A549 (cell line): ENCODE results near the gene HLA-DMA. TPM values are rescaled to one million over a fixed set of nuclear protein-coding genes. Genes with fewer than 3 reads are reported as not detected.

Experiments used
- ATAC-seq, 2 experiments: fragments of 200-7000 bp in 1 of 2; fragments of >200 bp in 1 of 2; cut with Nextera tagmentation in 1 of 2; cut with Tn5 transposase in 1 of 2; 3 replicates each; pipeline versions ENCODE4 v1.8.0 to v1.9.1; 2018 to 2020; ENCODE audit warnings: mild to moderate bottlenecking in 1 of 2, moderate library complexity in 1 of 2
- CTCF ChIA-PET: fragments of 300-600 bp; sonication (Branson Sonifier 250); formaldehyde crosslinking; extraction: SDS; loops from one replicate; lab custom pipeline; 2021; ENCODE audit warnings: antibody characterized with exemption, inconsistent platforms; lab: Yijun Ruan, JAX
- POLR2A ChIA-PET: fragments of 350-600 bp; formaldehyde crosslinking; extraction: SDS; loops from one replicate; lab custom pipeline; 2021; ENCODE audit warnings: antibody characterized with exemption, inconsistent platforms; lab: Yijun Ruan, JAX
- DNase-seq, 2 experiments: peaks; one replicate each; pipeline versions ENCODE4 v3.0.0 to v3.0.0-alpha.2; 2011 to 2016; ENCODE audit warnings: low read depth in 1 of 2, low spot score in 1 of 2
- FAIRE-seq: peaks from 2 replicates; lab custom pipeline; 2011; peaks lifted over from hg19 to GRCh38; lab: Jason Lieb, UNC
- H3K27ac ChIP-seq, 2 experiments: fragments of >200 bp; sonication (Bioruptor Twin); formaldehyde crosslinking; 3 replicates each; pipeline ENCODE4 v1.5.1; 2016 to 2017
- H3K4me1 ChIP-seq: fragments of >200 bp; sonication (Bioruptor Twin); formaldehyde crosslinking; 3 replicates; pipeline ENCODE4 v1.6.1; 2016
- H3K4me2 ChIP-seq: fragments of >200 bp; sonication (Bioruptor Twin); formaldehyde crosslinking; 3 replicates; pipeline ENCODE4 v1.6.1; 2016
- H3K4me3 ChIP-seq: fragments of >200 bp; sonication (Bioruptor Twin); formaldehyde crosslinking; 3 replicates; pipeline ENCODE4 v1.5.1; 2016
- H3K9me3 ChIP-seq: fragments of >200 bp; sonication (Bioruptor Twin); formaldehyde crosslinking; 3 replicates; pipeline ENCODE4 v1.6.1; 2016
- BHLHE40 ChIP-seq: IDR thresholded peaks from 2 replicates; pipeline ENCODE4 v1.6.1; 2012; ENCODE audit warnings: low read depth, low read length, inconsistent platforms
- CEBPB ChIP-seq, 2 experiments: fragments of >200 bp in 1 of 2; sonication (Bioruptor Twin) in 1 of 2; formaldehyde crosslinking in 1 of 2; IDR thresholded peaks; 2 replicates each; pipeline ENCODE4 v1.6.1; 2012 to 2016
- CTCF ChIP-seq: fragments of >200 bp; sonication (Bioruptor Twin); formaldehyde crosslinking; IDR thresholded peaks from 3 replicates; pipeline ENCODE4 v1.5.1; 2016
- EHF ChIP-seq: fragments of 250-450 bp; sonication (Bioruptor Pico); IDR thresholded peaks from 2 replicates; pipeline ENCODE4 v1.5.0; 2020; ENCODE audit warnings: mild to moderate bottlenecking
- EHMT2 ChIP-seq: fragments of 200-600 bp; sonication (generic); IDR thresholded peaks from 2 replicates; pipeline ENCODE4 v1.6.1; 2016; ENCODE audit warnings: antibody characterized with exemption, low read depth, mild to moderate bottlenecking, moderate library complexity
- FOSL2 ChIP-seq, 2 experiments: fragments of 450-650 bp in 1 of 2; fragments of >200 bp in 1 of 2; sonication (Bioruptor Twin) in 1 of 2; formaldehyde crosslinking; IDR thresholded peaks; 2 replicates each; pipeline versions ENCODE4 v1.5.0 to v1.6.1; 2016 to 2020; ENCODE audit warnings: mild to moderate bottlenecking in 1 of 2, moderate library complexity in 1 of 2
- FOXS1 ChIP-seq: fragments of 250-450 bp; sonication (Bioruptor Pico); IDR thresholded peaks from 2 replicates; pipeline ENCODE4 v1.5.0; 2020; ENCODE audit warnings: mild to moderate bottlenecking, moderate library complexity
- GATA3 ChIP-seq: IDR thresholded peaks from 2 replicates; pipeline ENCODE4 v1.6.1; 2012; ENCODE audit warnings: borderline replicate concordance
- HOXA7 ChIP-seq: fragments of 250-450 bp; sonication (Bioruptor Pico); IDR thresholded peaks from 2 replicates; pipeline ENCODE4 v1.5.0; 2020; ENCODE audit warnings: mild to moderate bottlenecking, moderate library complexity
- HOXB13 ChIP-seq: fragments of 250-450 bp; sonication (Bioruptor Pico); IDR thresholded peaks from 2 replicates; pipeline ENCODE4 v1.5.0; 2020; ENCODE audit warnings: low read depth, mild to moderate bottlenecking, moderate library complexity
- JUN ChIP-seq, 2 experiments: fragments of >200 bp; sonication (Bioruptor Twin); formaldehyde crosslinking; IDR thresholded peaks; 2 replicates in 1 of 2; 3 replicates in 1 of 2; pipeline ENCODE4 v1.6.1; 2016 to 2017
- NFE2L2 ChIP-seq: fragments of 150-350 bp; conservative IDR thresholded peaks from 2 replicates; pipeline ENCODE4 v1.6.1; 2014; ENCODE audit warnings: low read length
- PHF8 ChIP-seq: fragments of 200-600 bp; sonication (generic); IDR thresholded peaks from 2 replicates; pipeline ENCODE4 v1.6.1; 2016; ENCODE audit warnings: low read depth, mild to moderate bottlenecking, antibody characterized with exemption, moderate library complexity, borderline replicate concordance
- RARB ChIP-seq: fragments of 250-450 bp; sonication (Bioruptor Pico); IDR thresholded peaks from 2 replicates; pipeline ENCODE4 v1.8.0; 2021; ENCODE audit warnings: mild to moderate bottlenecking, moderate library complexity
- RCOR1 ChIP-seq: fragments of 150-350 bp; IDR thresholded peaks from 2 replicates; pipeline ENCODE4 v1.6.1; 2014; ENCODE audit warnings: antibody characterized with exemption, low read length, low read depth
- RNF2 ChIP-seq: fragments of 200-600 bp; sonication (generic); IDR thresholded peaks from 2 replicates; pipeline ENCODE4 v1.6.1; 2016; ENCODE audit warnings: low read depth, mild to moderate bottlenecking, antibody characterized with exemption, moderate library complexity, borderline replicate concordance
- USF2 ChIP-seq: fragments of 450-650 bp; IDR thresholded peaks from 2 replicates; pipeline ENCODE4 v1.6.1; 2014; ENCODE audit warnings: antibody characterized with exemption
- ZNF302 ChIP-seq: fragments of 250-450 bp; sonication (Bioruptor Pico); IDR thresholded peaks from 2 replicates; pipeline ENCODE4 v1.9.0; 2021; ENCODE audit warnings: inconsistent platforms, mild to moderate bottlenecking, moderate library complexity
- WGBS: methylation state at CpG from one replicate; pipeline ENCODE4 v1.1.6; 2017; ENCODE audit errors: missing lambda C conversion rate; 5-methylcytosine and 5-hydroxymethylcytosine counted together
- polyA plus RNA-seq, 4 experiments: library from polyadenylated mRNA; depleted of rRNA in 3 of 4; stranded (reverse); fragments of >200 nt; fragmentation: RNase III in 1 of 4; extraction: RNeasy Plus Mini Kit Qiagen cat#74134 plus additional on column Dnase treatment in 1 of 4; gene quantifications; 2 replicates in 3 of 4; 3 replicates in 1 of 4; pipeline ENCODE4 v1.2.3, GENCODE V29; 2011 to 2017

Gene HLA-DMA
- polyA plus RNA-seq, 2 of the 4 experiments (the other 2 are of a cell fraction) = 2.5 to 5.6 TPM

GRCh38 chr6:32906539-32906938 is 46.4 kb downstream of the HLA-DMA start:
- ATAC-seq (no peak; a peak in 1 of 6 replicates), FAIRE-seq (no peak), DNase-seq (no peak)
- POLR2A ChIA-PET = no interaction called here
- H3K4me1 ChIP-seq = peaks cover 71% of the 10 kb centered on the region
- no peak overlapping the region for H3K4me3 ChIP-seq
- H3K9me3 ChIP-seq = no peaks in the 10 kb centered on the region
- CTCF ChIA-PET = interaction anchor here (1.0 to 1.1 kb wide), 3 partner anchors 8 to 27 kb away, joined by 3 to 4 read pairs (median 4); no protein-coding TSS in a partner anchor
- TF ChIP-seq RCOR1 (no peak), GATA3 (peak; percentile 52; the same call in 1 of the 2 replicates), JUN (IDR thresholded peaks at IDR 0.05) (no peak), CEBPB (IDR thresholded peaks at IDR 0.05) (peak; percentile 18 to 84; a peak in 3 of 4 replicates), EHF (CRISPR knock-in tag) (no peak), CTCF (no peak), EHMT2 (no peak), PHF8 (no peak), ZNF302 (no peak)
- H3K4me2 ChIP-seq = peak overlapping the region; percentile 53
- peak overlapping the region; percentile 41 to 70; a peak in 5 of 6 replicates for H3K27ac ChIP-seq
- 6% methylated on average over 1 of the region's 1 CpG for WGBS

- FAIRE-seq (no peak), ATAC-seq (no peak)
- no peak overlapping the region for H3K4me3 ChIP-seq
- H3K4me2 ChIP-seq = peak overlapping the region; percentile 53
- POLR2A ChIA-PET = interaction anchor here (0.6 to 1.0 kb wide), 3 partner anchors 38 to 144 kb away, joined by 3 to 5 read pairs (median 5); no protein-coding TSS in a partner anchor
- H3K27ac ChIP-seq = peak overlapping the region; percentile 55 to 70; a peak in 5 of 6 replicates
- CTCF ChIA-PET = interaction anchor here (0.8 to 3.3 kb wide), 7 partner anchors 11 to 80 kb away, joined by 3 to 10 read pairs (median 4); partner anchors contain the start of gene TAP2
- H3K9me3 ChIP-seq = no peaks in the 10 kb centered on the region
- TF ChIP-seq RARB = no peak
- no peak for TF ChIP-seq NFE2L2
- TF ChIP-seq FOXS1 (CRISPR knock-in tag) = no peak
- no peak for TF ChIP-seq CTCF
- no peak for TF ChIP-seq BHLHE40
- no peak for TF ChIP-seq HOXA7
- no peak for TF ChIP-seq RNF2
- TF ChIP-seq USF2 = no peak
- no peak for TF ChIP-seq EHF (CRISPR knock-in tag)
- TF ChIP-seq FOSL2 (IDR thresholded peaks at IDR 0.05) = no peak
- TF ChIP-seq FOSL2 (CRISPR knock-in tag; IDR thresholded peaks at IDR 0.05) = no peak
- TF ChIP-seq, all 56 proteins: peak for 0
- 52% methylated on average over 2 of the region's 2 CpGs for WGBS
- peaks cover 69% of the 10 kb centered on the region for H3K4me1 ChIP-seq
- DNase-seq = no peak
Observed at GRCh38 chr6:32905078-32905477, 47.8 kb downstream of the HLA-DMA start.

GRCh38 chr6:32903952-32904351 is 48.9 kb downstream of the HLA-DMA start:
- Histone ChIP-seq H3K4me3 (no peak overlapping the region), H3K9me3 (no peaks in the 10 kb centered on the region), H3K4me2 (peak overlapping the region; percentile 53; the same call in 2 of the 3 replicates), H3K4me1 (peaks cover 59% of the 10 kb centered on the region), H3K27ac (no peak overlapping the region)
- ATAC-seq = no peak
- DNase-seq = no peak
- no peak for TF ChIP-seq HOXB13
- CTCF ChIA-PET = interaction anchor here (0.8 to 3.3 kb wide), 8 partner anchors 10 to 82 kb away, joined by 3 to 10 read pairs (median 4); partner anchors contain the start of gene HLA-DMA
- FAIRE-seq = no peak
- POLR2A ChIA-PET = interaction anchor here (1.0 kb wide), 1 partner anchor 68 kb away, joined by 5 read pairs; no protein-coding TSS in a partner anchor

Other genes with a start within 250 kb of the HLA-DMA start
- gene HLA-DQA2, start 211.7 kb downstream of the HLA-DMA start, polyA plus RNA-seq (2011; rRNA removed) = not detected in 2 replicates
- gene HLA-DQA2, start 211.7 kb downstream of the HLA-DMA start, polyA plus RNA-seq (2017; fragmentation: RNase III; extraction: RNeasy Plus Mini Kit Qiagen cat#74134 plus additional on column Dnase treatment) = not detected in 3 replicates
- not detected in 2 replicates for gene HLA-DQB2, start 189.6 kb downstream of the HLA-DMA start, polyA plus RNA-seq (2011; rRNA removed)
- not detected in 3 replicates for gene HLA-DQB2, start 189.6 kb downstream of the HLA-DMA start, polyA plus RNA-seq (2017; fragmentation: RNase III; extraction: RNeasy Plus Mini Kit Qiagen cat#74134 plus additional on column Dnase treatment)
- gene HLA-DOB, start 136.1 kb downstream of the HLA-DMA start, polyA plus RNA-seq (2011; rRNA removed) = 0.10 and 0.11 TPM in 2 replicates
- gene HLA-DOB, start 136.1 kb downstream of the HLA-DMA start, polyA plus RNA-seq (2017; fragmentation: RNase III; extraction: RNeasy Plus Mini Kit Qiagen cat#74134 plus additional on column Dnase treatment) = 0.07 to 0.12 TPM (median 0.08 TPM) in 3 replicates
- gene TAP2, start 114.4 kb downstream of the HLA-DMA start, polyA plus RNA-seq (2011; rRNA removed) = 11.4 and 12.1 TPM in 2 replicates
- 15.9 to 18.4 TPM (median 16.5 TPM) in 3 replicates for gene TAP2, start 114.4 kb downstream of the HLA-DMA start, polyA plus RNA-seq (2017; fragmentation: RNase III; extraction: RNeasy Plus Mini Kit Qiagen cat#74134 plus additional on column Dnase treatment)
- gene PSMB8, start 109.0 kb downstream of the HLA-DMA start, polyA plus RNA-seq (2011; rRNA removed) = 18.7 and 20.2 TPM in 2 replicates
- 14.6 to 16.6 TPM (median 15.9 TPM) in 3 replicates for gene PSMB8, start 109.0 kb downstream of the HLA-DMA start, polyA plus RNA-seq (2017; fragmentation: RNase III; extraction: RNeasy Plus Mini Kit Qiagen cat#74134 plus additional on column Dnase treatment)
- 21.2 and 28.2 TPM in 2 replicates for gene TAP1, start 99.4 kb downstream of the HLA-DMA start, polyA plus RNA-seq (2011; rRNA removed)
- gene TAP1, start 99.4 kb downstream of the HLA-DMA start, polyA plus RNA-seq (2017; fragmentation: RNase III; extraction: RNeasy Plus Mini Kit Qiagen cat#74134 plus additional on column Dnase treatment) = 19.0 to 25.8 TPM (median 21.4 TPM) in 3 replicates
- gene PSMB9, start 98.9 kb downstream of the HLA-DMA start, polyA plus RNA-seq (2011; rRNA removed) = 11.7 and 12.5 TPM in 2 replicates
- gene PSMB9, start 98.9 kb downstream of the HLA-DMA start, polyA plus RNA-seq (2017; fragmentation: RNase III; extraction: RNeasy Plus Mini Kit Qiagen cat#74134 plus additional on column Dnase treatment) = 9.2 to 18.9 TPM (median 12.0 TPM) in 3 replicates
- gene HLA-DMB, start 12.1 kb downstream of the HLA-DMA start, polyA plus RNA-seq (2011; rRNA removed) = 14.3 and 21.6 TPM in 2 replicates
- gene HLA-DMB, start 12.1 kb downstream of the HLA-DMA start, polyA plus RNA-seq (2017; fragmentation: RNase III; extraction: RNeasy Plus Mini Kit Qiagen cat#74134 plus additional on column Dnase treatment) = 2.1 to 3.7 TPM (median 3.0 TPM) in 3 replicates
- 136 and 153 TPM in 2 replicates for gene BRD2, start 15.5 kb upstream of the HLA-DMA start, polyA plus RNA-seq (2011; rRNA removed)
- gene BRD2, start 15.5 kb upstream of the HLA-DMA start, polyA plus RNA-seq (2017; fragmentation: RNase III; extraction: RNeasy Plus Mini Kit Qiagen cat#74134 plus additional on column Dnase treatment) = 92.1 to 93.6 TPM (median 92.5 TPM) in 3 replicates
- 0.25 and 0.27 TPM in 2 replicates for gene HLA-DOA, start 56.5 kb upstream of the HLA-DMA start, polyA plus RNA-seq (2011; rRNA removed)
- gene HLA-DOA, start 56.5 kb upstream of the HLA-DMA start, polyA plus RNA-seq (2017; fragmentation: RNase III; extraction: RNeasy Plus Mini Kit Qiagen cat#74134 plus additional on column Dnase treatment) = 0.03 TPM in 1 of 3 replicates, not detected in the others
- gene HLA-DPA1, start 120.6 kb upstream of the HLA-DMA start, polyA plus RNA-seq (2011; rRNA removed) = not detected in 2 replicates
- 0.09 TPM in 1 of 3 replicates, not detected in the others for gene HLA-DPA1, start 120.6 kb upstream of the HLA-DMA start, polyA plus RNA-seq (2017; fragmentation: RNase III; extraction: RNeasy Plus Mini Kit Qiagen cat#74134 plus additional on column Dnase treatment)
- not detected in 2 replicates for gene HLA-DPB1, start 122.9 kb upstream of the HLA-DMA start, polyA plus RNA-seq (2011; rRNA removed)
- gene HLA-DPB1, start 122.9 kb upstream of the HLA-DMA start, polyA plus RNA-seq (2017; fragmentation: RNase III; extraction: RNeasy Plus Mini Kit Qiagen cat#74134 plus additional on column Dnase treatment) = not detected in 3 replicates
- 0.66 and 0.73 TPM in 2 replicates for gene COL11A2, start 239.4 kb upstream of the HLA-DMA start, polyA plus RNA-seq (2011; rRNA removed)
- 0.93 to 1.3 TPM (median 1.1 TPM) in 3 replicates for gene COL11A2, start 239.4 kb upstream of the HLA-DMA start, polyA plus RNA-seq (2017; fragmentation: RNase III; extraction: RNeasy Plus Mini Kit Qiagen cat#74134 plus additional on column Dnase treatment)
- 15.6 and 21.1 TPM in 2 replicates for gene RXRB, start 247.6 kb upstream of the HLA-DMA start, polyA plus RNA-seq (2011; rRNA removed)
- gene RXRB, start 247.6 kb upstream of the HLA-DMA start, polyA plus RNA-seq (2017; fragmentation: RNase III; extraction: RNeasy Plus Mini Kit Qiagen cat#74134 plus additional on column Dnase treatment) = 19.1 to 21.3 TPM (median 20.3 TPM) in 3 replicates
- gene SLC39A7, start 247.8 kb upstream of the HLA-DMA start, polyA plus RNA-seq (2011; rRNA removed) = 59.0 and 66.5 TPM in 2 replicates
- 104 to 125 TPM (median 122 TPM) in 3 replicates for gene SLC39A7, start 247.8 kb upstream of the HLA-DMA start, polyA plus RNA-seq (2017; fragmentation: RNase III; extraction: RNeasy Plus Mini Kit Qiagen cat#74134 plus additional on column Dnase treatment)